Gastroesophageal sphincter (tissue), 4 donors: ENCODE measurements around the gene PHLDA1. TPM values are rescaled to one million over a fixed set of nuclear protein-coding genes. Genes with fewer than 3 reads are reported as not detected.

Experiments used
- ATAC-seq: fragments of 150-250 bp; one replicate; pipeline ENCODE4 v1.9.1; 2016; ENCODE audit warnings: mild to moderate bottlenecking, moderate library complexity
- H3K27ac ChIP-seq, 4 donors: fragments of 200-600 bp; sonication (generic) in 3 of 4; 1 replicate in 3 of 4; 2 replicates in 1 of 4; pipeline ENCODE4 v1.5.1; 2016 to 2019
- H3K27me3 ChIP-seq: fragments of 200-600 bp; sonication (generic); one replicate; pipeline ENCODE4 v1.5.1; 2019
- H3K36me3 ChIP-seq, 2 donors: fragments of 200-600 bp; sonication (generic); one replicate each; pipeline ENCODE4 v1.5.1; 2019; ENCODE audit warnings: control low read depth in 1 of 2
- H3K4me1 ChIP-seq, 3 donors: fragments of 200-600 bp; sonication (generic); 1 replicate in 2 of 3; 2 replicates in 1 of 3; pipeline ENCODE4 v1.5.1; 2016 to 2019; ENCODE audit warnings: control low read depth in 2 of 3
- H3K4me3 ChIP-seq, 2 donors: fragments of 200-600 bp; sonication (generic); one replicate each; pipeline ENCODE4 v1.5.1; 2019; ENCODE audit warnings: mild to moderate bottlenecking in 1 of 2, moderate library complexity in 1 of 2
- H3K9me3 ChIP-seq, 3 donors: fragments of 200-600 bp; sonication (generic); one replicate each; pipeline ENCODE4 v1.5.1; 2017 to 2019; ENCODE audit warnings: control low read depth in 2 of 3
- CTCF ChIP-seq, 4 experiments: fragments of 200-600 bp in 2 of 4; fragments of 450-650 bp in 2 of 4; sonication (generic) in 1 of 4; IDR thresholded peaks; one replicate each; pipeline ENCODE4 v1.5.1; 2017 to 2019; ENCODE audit warnings: antibody characterized with exemption in 4 of 4, mild to moderate bottlenecking in 2 of 4, moderate library complexity in 2 of 4
- EP300 ChIP-seq: sonication (generic); formaldehyde crosslinking; IDR thresholded peaks from one replicate; pipeline ENCODE4 v1.6.1; 2017; ENCODE audit warnings: antibody characterized with exemption, mild to moderate bottlenecking
- POLR2A ChIP-seq, 2 donors: fragments of 450-650 bp; IDR thresholded peaks; one replicate each; pipeline ENCODE4 v1.6.1; 2017; ENCODE audit warnings: antibody characterized with exemption in 2 of 2, mild to moderate bottlenecking in 2 of 2, moderate library complexity in 1 of 2
- POLR2AphosphoS5 ChIP-seq: sonication (generic); formaldehyde crosslinking; IDR thresholded peaks from one replicate; pipeline ENCODE4 v1.6.1; 2017; ENCODE audit warnings: antibody characterized with exemption
- WGBS, 2 donors: methylation state at CpG; one replicate each; pipeline ENCODE4 v1.1.5; 2018; ENCODE audit warnings: low coverage in 1 of 2; 5-methylcytosine and 5-hydroxymethylcytosine counted together
- total RNA-seq, 4 donors: library from RNA; depleted of rRNA; stranded (reverse); fragments of >200 nt; gene quantifications; one replicate each; pipeline ENCODE4 v1.1.0, GENCODE V29; 2016

The PHLDA1 gene
- total RNA-seq, 4 donors from 2014 or later: 4.4 to 14.4 (median 7.6) TPM

GRCh38 chr12:75978677-75979076, 52.9 kb downstream of the PHLDA1 start:
- 89% methylated on average over 3 of the region's 3 CpGs; no CpG with 5 or more reads in 1 of the 2 donors for whole genome bisulfite sequencing, 2 donors
- Histone ChIP-seq H3K4me1 (peaks cover 3 to 25% (median 4%) of the 10 kb centered on the region in 3 donors), H3K36me3 (no peaks in the 10 kb centered on the region), H3K4me3 (no peak overlapping the region), H3K27me3 (no peaks in the 10 kb centered on the region), H3K27ac (peak overlapping the region; percentile 39 to 76 (median 70)), H3K9me3 (no peaks in the 10 kb centered on the region)
- no peak for ATAC-seq
- no peak for TF ChIP-seq POLR2AphosphoS5
- no peak for TF ChIP-seq CTCF (IDR thresholded peaks at IDR 0.05)
- no peak for TF ChIP-seq EP300
- no peak for TF ChIP-seq POLR2A (IDR thresholded peaks at IDR 0.05)

GRCh38 chr12:75977952-75978671, 53.5 kb downstream of the PHLDA1 start:
- TF ChIP-seq POLR2AphosphoS5 (peak; percentile 92), EP300 (no peak)
- Histone ChIP-seq H3K4me3 (no peak overlapping the region), H3K27me3 (no peaks in the 10 kb centered on the region), H3K9me3 (no peaks in the 10 kb centered on the region), H3K36me3 (no peaks in the 10 kb centered on the region), H3K4me1 (peaks cover 3 to 25% (median 4%) of the 10 kb centered on the region in 3 donors), H3K27ac (peak overlapping the region; percentile 43 to 76 (median 70))
- WGBS, 2 donors: 6 to 31% methylated on average over 3 to 5 of the region's 5 CpGs
- ATAC-seq: peak; percentile 94

- H3K9me3 ChIP-seq: no peaks in the 10 kb centered on the region
- 75 to 80% methylated on average over 1 to 5 of the region's 5 CpGs for WGBS, 2 donors
- H3K27ac ChIP-seq: peak overlapping the region; percentile 43 to 76 (median 70)
- no peaks in the 10 kb centered on the region for H3K27me3 ChIP-seq
- no peak overlapping the region for H3K4me3 ChIP-seq
- no peak for TF ChIP-seq POLR2A (IDR thresholded peaks at IDR 0.05)
- TF ChIP-seq POLR2AphosphoS5: no peak
- no peak for TF ChIP-seq EP300
- no peak for TF ChIP-seq CTCF (IDR thresholded peaks at IDR 0.05)
- peak; percentile 6 for ATAC-seq
- H3K36me3 ChIP-seq: no peaks in the 10 kb centered on the region
- H3K4me1 ChIP-seq: peaks cover 3 to 25% (median 4%) of the 10 kb centered on the region in 3 donors
Observed at GRCh38 chr12:75977590-75977951, 54.0 kb downstream of the PHLDA1 start.

GRCh38 chr12:75976913-75977312, 54.7 kb downstream of the PHLDA1 start:
- no peak for ATAC-seq
- Histone ChIP-seq H3K4me1 (peaks cover 3 to 25% (median 4%) of the 10 kb centered on the region in 3 donors), H3K4me3 (no peak overlapping the region), H3K27ac (peak overlapping the region in 2 of 4 donors; percentile 75 to 76), H3K9me3 (no peaks in the 10 kb centered on the region), H3K36me3 (no peaks in the 10 kb centered on the region), H3K27me3 (no peaks in the 10 kb centered on the region)
- TF ChIP-seq CTCF (IDR thresholded peaks at IDR 0.05) (no peak), POLR2AphosphoS5 (no peak), EP300 (no peak), POLR2A (IDR thresholded peaks at IDR 0.05) (no peak)
- WGBS, 2 donors: 46 to 84% methylated on average over 1 to 3 of the region's 3 CpGs

- Histone ChIP-seq H3K27me3 (no peaks in the 10 kb centered on the region), H3K4me3 (no peak overlapping the region), H3K4me1 (peaks cover 3 to 19% (median 4%) of the 10 kb centered on the region in 3 donors), H3K36me3 (no peaks in the 10 kb centered on the region), H3K9me3 (no peaks in the 10 kb centered on the region), H3K27ac (no peak overlapping the region)
- no peak for ATAC-seq
- WGBS, 2 donors: 63 to 95% methylated on average over 3 of the region's 3 CpGs
- TF ChIP-seq CTCF (IDR thresholded peaks at IDR 0.05) (no peak), POLR2A (IDR thresholded peaks at IDR 0.05) (no peak), POLR2AphosphoS5 (no peak), EP300 (no peak)
Observed at GRCh38 chr12:75976113-75976512, 55.5 kb downstream of the PHLDA1 start.
